K562 (cell line): ENCODE results near the gene CASP9. TPM values are rescaled to one million over a fixed set of nuclear protein-coding genes. Genes with fewer than 3 reads are reported as not detected.

ENCODE experiments used
- ARID4B ChIP-seq: sonication (generic); formaldehyde crosslinking; IDR thresholded peaks from 2 replicates; pipeline ENCODE4 v1.8.0; 2022; ENCODE audit warnings: mild to moderate bottlenecking, missing genetic modification reagents
- C11orf30 ChIP-seq: fragments of 450-650 bp; IDR thresholded peaks from 2 replicates; pipeline ENCODE4 v1.6.1; 2016; ENCODE audit warnings: low read depth, mild to moderate bottlenecking
- CCNT2 ChIP-seq: IDR thresholded peaks from 2 replicates; pipeline ENCODE4 v1.6.1; 2011; ENCODE audit warnings: borderline replicate concordance, low read depth, mild to moderate bottlenecking, moderate library complexity, mixed read lengths, low read length; ENCODE audit not compliant: insufficient read length; ENCODE audit errors: extremely low read depth
- E2F1 ChIP-seq: sonication (generic); formaldehyde crosslinking; IDR thresholded peaks from 2 replicates; pipeline ENCODE4 v1.8.1; 2023; ENCODE audit warnings: mild to moderate bottlenecking, missing genetic modification reagents, moderate library complexity
- FOXP4 ChIP-seq: sonication (generic); formaldehyde crosslinking; IDR thresholded peaks from 2 replicates; pipeline ENCODE4 v1.8.0; 2022; ENCODE audit warnings: mild to moderate bottlenecking, missing genetic modification reagents, borderline replicate concordance
- HBP1 ChIP-seq: fragments of 450-650 bp; formaldehyde crosslinking; IDR thresholded peaks from 2 replicates; pipeline ENCODE4 v1.4.0; 2022; ENCODE audit warnings: missing genetic modification characterization
- HEY1 ChIP-seq: fragments of 250-450 bp; sonication (Bioruptor Pico); IDR thresholded peaks from 2 replicates; pipeline ENCODE4 v1.5.0; 2020; ENCODE audit warnings: mild to moderate bottlenecking, moderate library complexity, borderline replicate concordance
- KAT8 ChIP-seq: fragments of 450-650 bp; IDR thresholded peaks from 2 replicates; pipeline ENCODE4 v1.6.1; 2016; ENCODE audit warnings: low read depth, mild to moderate bottlenecking
- MEIS2 ChIP-seq: fragments of 450-650 bp; IDR thresholded peaks from 2 replicates; pipeline ENCODE4 v1.6.1; 2014; ENCODE audit warnings: mild to moderate bottlenecking; ENCODE audit not compliant: partially characterized antibody
- SMAD1 ChIP-seq: fragments of 150-350 bp; IDR thresholded peaks from 2 replicates; pipeline ENCODE4 v1.6.1; 2014; ENCODE audit warnings: low read length, low read depth; ENCODE audit not compliant: partially characterized antibody
- SRF ChIP-seq, 2 experiments: fragments of 250-450, 450-650 bp in 1 of 2; sonication (Bioruptor Pico) in 1 of 2; sonication (generic) in 1 of 2; formaldehyde crosslinking; IDR thresholded peaks; 2 replicates each; pipeline versions ENCODE4 v1.5.0 to v1.5.1; 2020 to 2022; ENCODE audit warnings: mild to moderate bottlenecking in 1 of 2, missing genetic modification reagents in 1 of 2
- TSC22D4 ChIP-seq: fragments of 450-650 bp; IDR thresholded peaks from 2 replicates; pipeline ENCODE4 v1.6.1; 2016; ENCODE audit warnings: missing genetic modification characterization, missing biosample characterization, control low read depth
- ZNF639 ChIP-seq, 2 experiments: fragments of 200-800 bp in 1 of 2; sonication (Bioruptor generic) in 1 of 2; sonication (generic) in 1 of 2; formaldehyde crosslinking in 1 of 2; IDR thresholded peaks in 1 of 2; conservative IDR thresholded peaks in 1 of 2; 2 replicates each; pipeline versions ENCODE4 v1.5.0 to v1.6.1; 2016 to 2020; ENCODE audit warnings: missing compliant biosample characterization in 1 of 2, missing genetic modification characterization in 1 of 2, missing genetic modification reagents in 1 of 2
- ZSCAN32 ChIP-seq: fragments of 450-650 bp; formaldehyde crosslinking; IDR thresholded peaks from 2 replicates; pipeline ENCODE4 v1.4.0; 2020; ENCODE audit warnings: mild to moderate bottlenecking, moderate library complexity
- polyA plus RNA-seq, 8 experiments: library from polyadenylated mRNA; depleted of rRNA in 4 of 8; stranded (reverse) in 5 of 8; unstranded in 3 of 8; fragments of >200 nt; fragmentation: Nextera tagmentation in 2 of 8; fragmentation: Illumina TruSeq in 1 of 8; extraction: Ambion mirVana in 2 of 8; extraction: Trizol in 1 of 8; gene quantifications; 2 replicates each; pipeline versions ENCODE4 v1.2.1 to v1.2.3, GENCODE V29; 2011 to 2014; ENCODE audit warnings: inconsistent platforms in 1 of 8, missing spikeins in 1 of 8
- total RNA-seq, 7 experiments: library from RNA; depleted of rRNA in 6 of 7; stranded (reverse); fragments of >200 nt in 6 of 7; fragmentation: Illumina TruSeq in 2 of 7; extraction: Trizol in 2 of 7; gene quantifications; 2 replicates each; pipeline versions ENCODE4 v1.2.1 to v1.2.3, GENCODE V29; 2011 to 2021; ENCODE audit warnings: low replicate concordance in 1 of 7

Gene CASP9
- total and polyA plus RNA-seq, 9 of the 15 experiments (the other 6 are each of a cell fraction or from before 2014, with no cell fraction given), result 10.8 to 54.1 (median 30.7) TPM

- TF ChIP-seq ZSCAN32 (no peak), ARID4B (peak; percentile 98), E2F1 (CRISPR knock-in tag) (peak; percentile 62), FOXP4 (peak; percentile 79; the same call in 1 of the 2 replicates), CCNT2 (peak; percentile 47), HEY1 (no peak), TSC22D4 (tag) (no peak), C11orf30 (peak; percentile 84), SMAD1 (peak; percentile 58), ZNF639 (CRISPR knock-in tag; conservative IDR thresholded peaks at IDR 0.05 in 1 of 2, IDR thresholded peaks at IDR 0.05 in 1 of 2) (peak in 1 of 2 experiments; percentile 99; a peak in 2 of 4 replicates), MEIS2 (peak; percentile 12), HBP1 (CRISPR knock-in tag) (0 out of 2 replicates have a peak, but pooled peaks have one; percentile 36), KAT8 (no peak), SRF (CRISPR knock-in tag; IDR thresholded peaks at IDR 0.05) (peak in 1 of 2 experiments; percentile 74; a peak in 1 of 4 replicates)
Observed at GRCh38 chr1:15526490-15527339, 2.7 kb upstream of the CASP9 start, which contains the start of gene DNAJC16 (continued).
